Activated T-cell treated with anti-CD3 and anti-CD28 coated beads for 48 hours (primary cell): ENCODE data around the gene ISX.

Experiments
- DNase-seq: peaks from one replicate; pipeline ENCODE4 v3.0.0-alpha.2; 2020; ENCODE audit warnings: low read depth

Gene ISX

GRCh38 chr22:35053060-35053835 is 12.7 kb upstream of the ISX start:
- DNase-seq = no peak

GRCh38 chr22:35054064-35054463 is 11.9 kb upstream of the ISX start:
- DNase-seq = no peak

- no peak for DNase-seq
These were observed 9.5 kb upstream of the ISX start for GRCh38 chr22:35056486-35056885.

GRCh38 chr22:35057155-35057554 is 8.8 kb upstream of the ISX start:
- DNase-seq = no peak

GRCh38 chr22:35059632-35060031 is 6.3 kb upstream of the ISX start:
- DNase-seq = no peak

- no peak for DNase-seq
These were observed 1.3 kb upstream of the ISX start for GRCh38 chr22:35064664-35065063.

GRCh38 chr22:35065183-35065582 is 775 bp upstream of the ISX start:
- DNase-seq = no peak

GRCh38 chr22:35066768-35067167 is 810 bp downstream of the ISX start:
- DNase-seq = no peak

GRCh38 chr22:35069541-35069940 is 3.6 kb downstream of the ISX start:
- DNase-seq = no peak

- DNase-seq = no peak
These were observed 4.6 kb downstream of the ISX start for GRCh38 chr22:35070451-35071093.

GRCh38 chr22:35071784-35072183 is 5.8 kb downstream of the ISX start:
- no peak for DNase-seq

GRCh38 chr22:35072925-35073324 is 7.0 kb downstream of the ISX start:
- DNase-seq = no peak

GRCh38 chr22:35074583-35074982 is 8.6 kb downstream of the ISX start:
- no peak for DNase-seq

GRCh38 chr22:35076630-35077029 is 10.7 kb downstream of the ISX start:
- no peak for DNase-seq

- DNase-seq = no peak
These were observed 19.7 kb downstream of the ISX start for GRCh38 chr22:35085621-35086020.

- DNase-seq = no peak
These were observed 23.2 kb downstream of the ISX start for GRCh38 chr22:35089139-35089538.

- no peak for DNase-seq
These were observed 26.4 kb downstream of the ISX start for GRCh38 chr22:35092406-35092805.

GRCh38 chr22:35098921-35099320 is 33.0 kb downstream of the ISX start:
- no peak for DNase-seq

- no peak for DNase-seq
These were observed 33.9 kb downstream of the ISX start for GRCh38 chr22:35099883-35100282.

GRCh38 chr22:35102663-35103062 is 36.7 kb downstream of the ISX start:
- no peak for DNase-seq

- no peak for DNase-seq
These were observed 37.8 kb downstream of the ISX start for GRCh38 chr22:35103761-35104160.

- no peak for DNase-seq
These were observed 38.5 kb downstream of the ISX start for GRCh38 chr22:35104491-35104890.

GRCh38 chr22:35109616-35110015 is 43.7 kb downstream of the ISX start:
- no peak for DNase-seq

GRCh38 chr22:35111244-35111643 is 45.3 kb downstream of the ISX start:
- DNase-seq = no peak
